Cardiac muscle cell (in vitro differentiated cells and primary cell): ENCODE data around the gene WDR75. TPM values are rescaled to one million over a fixed set of nuclear protein-coding genes. Genes with fewer than 3 reads are reported as not detected.

ENCODE experiments used
- DNase-seq, 2 donors: peaks; one replicate each; pipeline versions ENCODE4 v3.0.0 to v3.0.0-alpha.2; 2010 to 2017; ENCODE audit warnings: low read depth in 1 of 2, low spot score in 1 of 2
- H3K27ac ChIP-seq: fragments of 200-600 bp; sonication (generic); 2 replicates; pipeline ENCODE4 v1.5.1; 2016
- H3K27me3 ChIP-seq: fragments of 200-600 bp; sonication (generic); 2 replicates; pipeline ENCODE4 v1.6.0; 2016; ENCODE audit warnings: control low read depth
- H3K36me3 ChIP-seq: fragments of 200-600 bp; sonication (generic); 2 replicates; pipeline ENCODE4 v1.5.1; 2016; ENCODE audit warnings: control low read depth
- H3K4me1 ChIP-seq: fragments of 200-600 bp; sonication (generic); 2 replicates; pipeline ENCODE4 v1.8.1; 2017; ENCODE audit warnings: low read depth, mild to moderate bottlenecking, mixed run types
- H3K4me3 ChIP-seq: fragments of 200-600 bp; sonication (generic); 2 replicates; pipeline ENCODE4 v1.5.1; 2016; ENCODE audit warnings: mild to moderate bottlenecking
- H3K9me3 ChIP-seq: fragments of 200-600 bp; sonication (generic); 2 replicates; pipeline ENCODE4 v1.5.1; 2017; ENCODE audit warnings: low read depth, mild to moderate bottlenecking, control low read depth
- CTCF ChIP-seq: IDR thresholded peaks from 2 replicates; pipeline ENCODE4 v1.5.1; 2012; ENCODE audit warnings: low read depth, mild to moderate bottlenecking, low read length
- polyA plus RNA-seq: library from polyadenylated mRNA; unstranded; fragments of >200 nt; fragmentation: Nextera tagmentation; extraction: Ambion mirVana; gene quantifications from 2 replicates; pipeline ENCODE4 v1.2.1, GENCODE V29; 2016
- total RNA-seq: library from RNA; depleted of rRNA; stranded (reverse); fragments of >200 nt; gene quantifications from 2 replicates; pipeline ENCODE4 v1.2.3, GENCODE V29; 2016

The WDR75 gene
- total and polyA plus RNA-seq, 2 experiments from 2014 or later = 22.3 to 23.4 TPM

GRCh38 chr2:189499137-189499536 lies 57.9 kb downstream of the WDR75 start:
- no peak overlapping the region for H3K27ac ChIP-seq
- H3K4me1 ChIP-seq = no peaks in the 10 kb centered on the region
- H3K36me3 ChIP-seq = no peaks in the 10 kb centered on the region
- TF ChIP-seq CTCF = no peak
- no peaks in the 10 kb centered on the region for H3K27me3 ChIP-seq
- DNase-seq = no peak
- no peak overlapping the region for H3K4me3 ChIP-seq
- H3K9me3 ChIP-seq = no peaks in the 10 kb centered on the region

GRCh38 chr2:189500456-189501160 lies 59.3 kb downstream of the WDR75 start:
- H3K36me3 ChIP-seq = no peaks in the 10 kb centered on the region
- no peaks in the 10 kb centered on the region for H3K9me3 ChIP-seq
- no peak overlapping the region for H3K4me3 ChIP-seq
- TF ChIP-seq CTCF = no peak
- DNase-seq = no peak
- H3K27me3 ChIP-seq = no peaks in the 10 kb centered on the region
- H3K4me1 ChIP-seq = peaks cover under 1% of the 10 kb centered on the region
- H3K27ac ChIP-seq = no peak overlapping the region

- no peak for DNase-seq
- Histone ChIP-seq H3K27ac (no peak overlapping the region), H3K36me3 (no peaks in the 10 kb centered on the region), H3K9me3 (no peaks in the 10 kb centered on the region), H3K4me1 (peaks cover 3% of the 10 kb centered on the region), H3K27me3 (no peaks in the 10 kb centered on the region), H3K4me3 (no peak overlapping the region)
- no peak for TF ChIP-seq CTCF
Measured at GRCh38 chr2:189501487-189501886, 60.2 kb downstream of the WDR75 start.

- no peaks in the 10 kb centered on the region for H3K27me3 ChIP-seq
Measured at GRCh38 chr2:189502714-189503113, 61.4 kb downstream of the WDR75 start.

GRCh38 chr2:189504238-189504637 lies 63.0 kb downstream of the WDR75 start:
- Histone ChIP-seq H3K4me3 (no peak overlapping the region), H3K9me3 (no peaks in the 10 kb centered on the region), H3K36me3 (no peaks in the 10 kb centered on the region), H3K27me3 (no peaks in the 10 kb centered on the region), H3K4me1 (peaks cover 7% of the 10 kb centered on the region), H3K27ac (no peak overlapping the region)
- no peak for TF ChIP-seq CTCF
- no peak for DNase-seq

More at GRCh38 chr2:189502714-189503113, 61.4 kb downstream of the WDR75 start:
- no peak for TF ChIP-seq CTCF
- H3K27ac ChIP-seq = no peak overlapping the region
- DNase-seq = no peak
- H3K36me3 ChIP-seq = no peaks in the 10 kb centered on the region
- H3K4me1 ChIP-seq = peaks cover 7% of the 10 kb centered on the region
- H3K4me3 ChIP-seq = no peak overlapping the region
- H3K9me3 ChIP-seq = no peaks in the 10 kb centered on the region
